Brain microvascular endothelial cell (primary cell): ENCODE data around the gene HMGN3.
A peak's percentile ranks its signal among the peaks of the same experiment; 100 is the strongest.
"Not testable (repeated sequence)": the region's sequence is repeated elsewhere in the genome, so short reads cannot be mapped to it uniquely, and the experiment has no call there.

ENCODE experiments used
- DNase-seq: peaks from one replicate; pipeline ENCODE4 v3.0.0-alpha.2; 2020
- H3K27ac ChIP-seq: fragments of 250-450 bp; sonication (Bioruptor Pico); 2 replicates; pipeline ENCODE4 v1.5.1; 2020; ENCODE audit warnings: mild to moderate bottlenecking, moderate library complexity
- H3K27me3 ChIP-seq: fragments of 250-450 bp; sonication (Bioruptor Pico); replicated peaks from 2 replicates; pipeline ENCODE4 v1.5.1; 2020; ENCODE audit warnings: mild to moderate bottlenecking
- H3K36me3 ChIP-seq: fragments of 250-450 bp; sonication (Bioruptor Pico); replicated peaks from 2 replicates; pipeline ENCODE4 v1.5.1; 2020; ENCODE audit warnings: mild to moderate bottlenecking
- H3K4me3 ChIP-seq: 2 replicates; pipeline ENCODE4 v1.5.1; 2011; ENCODE audit warnings: low read depth, mild to moderate bottlenecking, control low read depth, low read length, moderate library complexity
- CTCF ChIP-seq: IDR thresholded peaks from 2 replicates; pipeline ENCODE4 v1.5.1; 2011; ENCODE audit warnings: low read depth, mild to moderate bottlenecking, moderate library complexity, low read length, control low read depth, inconsistent platforms; ENCODE audit errors: missing control alignments
- in situ Hi-C: cut with HindIII; loops from 2 replicates; pipeline ENCODE4 v1.10.0; 2017; ENCODE audit warnings: low sequenced_read_pairs, low pct_ligation_motif_present

The HMGN3 gene

DNA sequence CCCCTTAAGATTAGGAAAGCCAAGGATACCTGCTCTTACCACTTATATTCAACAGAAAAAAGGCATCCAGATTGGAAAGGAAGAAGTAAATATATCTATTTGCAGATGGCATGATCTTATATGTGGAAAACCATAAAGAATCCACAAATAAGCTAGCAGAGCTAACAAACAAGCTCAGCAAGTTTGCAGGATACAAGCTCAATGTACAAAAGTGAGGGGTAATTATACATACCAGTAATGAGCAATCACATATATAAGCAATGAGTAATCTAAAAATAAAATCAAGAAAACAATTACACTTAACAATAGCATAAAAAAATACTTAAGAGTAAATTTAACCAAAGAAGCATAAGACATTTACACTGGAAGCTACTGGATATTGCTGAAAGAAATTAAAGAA is 31.6 kb upstream of the HMGN3 start:
- Histone ChIP-seq H3K27me3 (no peaks in the 10 kb centered on the region), H3K27ac (no peak overlapping the region), H3K4me3 (no peak overlapping the region), H3K36me3 (no peaks in the 10 kb centered on the region)
- TF ChIP-seq CTCF, result no peak
- in situ Hi-C loops, result no loop called here
- DNase-seq, result no peak

DNA sequence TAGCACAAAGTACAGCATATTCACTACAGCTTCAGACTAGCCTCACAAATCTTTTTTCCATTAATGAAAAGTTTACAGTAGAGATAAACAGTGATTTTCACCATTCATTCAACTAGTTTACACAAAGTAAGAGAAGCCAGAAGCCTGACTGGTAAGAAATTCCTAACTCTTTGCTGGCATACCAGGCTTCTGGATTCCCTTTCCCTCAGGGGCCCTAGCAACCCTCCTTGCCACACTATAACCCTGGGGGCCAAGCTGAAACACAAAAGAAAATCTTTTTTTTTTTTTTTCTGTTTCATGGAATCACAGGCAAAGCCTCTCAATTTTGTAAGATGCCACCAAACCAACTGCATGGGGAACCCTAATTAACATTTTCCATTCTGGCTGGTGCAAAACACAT is 28.9 kb upstream of the HMGN3 start:
- TF ChIP-seq CTCF, result no peak
- in situ Hi-C loops, result no loop called here
- no peak overlapping the region for H3K4me3 ChIP-seq
- H3K27ac ChIP-seq, result no peak overlapping the region
- DNase-seq, result no peak
- no peaks in the 10 kb centered on the region for H3K36me3 ChIP-seq
- H3K27me3 ChIP-seq, result no peaks in the 10 kb centered on the region

GRCh38 chr6:79261666-79262065 is 27.2 kb upstream of the HMGN3 start:
- in situ Hi-C loops, result no loop called here
- Histone ChIP-seq H3K27ac (no peak overlapping the region), H3K27me3 (no peaks in the 10 kb centered on the region), H3K36me3 (no peaks in the 10 kb centered on the region), H3K4me3 (no peak overlapping the region)
- no peak for TF ChIP-seq CTCF
- DNase-seq, result no peak

DNA sequence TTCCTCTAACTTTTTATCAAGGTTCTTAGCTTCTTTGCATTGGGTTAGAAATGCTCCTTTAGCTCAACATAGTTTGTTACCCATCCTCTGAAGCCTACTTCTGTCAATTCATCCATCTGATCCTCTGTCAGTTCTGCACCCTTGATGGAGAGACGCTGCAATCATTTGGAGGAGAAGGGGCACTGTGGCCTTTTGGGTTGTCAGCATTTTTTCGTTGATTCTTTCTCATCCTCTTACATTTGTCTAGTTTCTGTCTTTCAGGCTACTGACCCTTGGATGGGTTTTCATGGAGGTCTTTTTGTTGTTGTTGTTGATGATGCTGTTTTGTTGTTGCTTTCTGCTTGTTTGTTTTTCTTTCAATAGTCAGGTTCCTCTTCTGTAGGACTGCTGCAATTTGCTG is 26.3 kb upstream of the HMGN3 start:
- H3K27me3 ChIP-seq, result no peaks in the 10 kb centered on the region
- no peaks in the 10 kb centered on the region for H3K36me3 ChIP-seq
- TF ChIP-seq CTCF, result no peak
- no peak overlapping the region for H3K4me3 ChIP-seq
- in situ Hi-C loops, result no loop called here
- no peak overlapping the region for H3K27ac ChIP-seq
- DNase-seq, result no peak

GRCh38 chr6:79257381-79258205 is 23.1 kb upstream of the HMGN3 start:
- Histone ChIP-seq H3K36me3 (no peaks in the 10 kb centered on the region), H3K27me3 (no peaks in the 10 kb centered on the region), H3K4me3 (no peak overlapping the region), H3K27ac (peak overlapping the region; percentile 55)
- in situ Hi-C loops, result no loop called here
- peak; percentile 69 for DNase-seq
- TF ChIP-seq CTCF, result no peak

DNA sequence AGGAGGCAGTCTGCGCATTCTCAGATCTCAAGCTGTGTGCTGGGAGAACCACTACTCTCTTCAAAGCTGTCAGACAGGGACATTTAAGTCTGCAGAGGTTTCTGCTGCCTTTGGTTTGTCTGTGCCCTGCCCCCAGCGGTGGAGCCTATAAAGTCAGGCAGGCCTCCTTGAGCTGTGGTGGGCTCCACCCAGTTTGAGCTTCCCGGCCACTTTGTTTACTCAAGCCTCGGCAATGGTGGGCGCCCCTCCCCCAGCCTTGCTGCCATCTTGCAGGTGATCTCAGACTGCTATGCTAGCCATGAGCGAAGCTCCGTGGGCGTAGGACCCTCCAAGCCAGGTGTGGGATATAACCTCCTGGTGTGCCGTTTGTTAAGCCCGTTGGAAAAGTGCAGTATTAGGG is 22.3 kb upstream of the HMGN3 start:
- DNase-seq, in situ Hi-C loops, H3K4me3 ChIP-seq, H3K36me3 ChIP-seq, H3K27ac ChIP-seq, H3K27me3 ChIP-seq: not testable (repeated sequence)

DNA sequence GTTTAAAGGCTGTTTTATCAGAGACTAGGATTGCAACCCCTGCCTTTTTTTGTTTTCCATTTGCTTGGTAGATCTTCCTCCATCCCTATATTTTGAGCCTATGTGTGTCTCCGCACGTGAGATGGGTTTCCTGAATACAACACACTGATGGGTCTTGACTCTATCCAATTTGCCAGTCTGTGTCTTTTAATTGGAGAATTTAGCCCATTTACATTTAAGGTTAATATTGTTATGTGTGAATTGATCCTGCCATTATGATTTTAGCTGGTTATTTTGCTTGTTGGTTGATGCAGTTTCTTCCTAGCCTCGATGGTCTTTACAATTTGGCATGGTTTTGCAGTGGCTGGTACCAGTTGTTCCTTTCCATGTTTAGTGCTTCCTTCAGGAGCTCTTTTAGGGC is 20.6 kb upstream of the HMGN3 start:
- DNase-seq, in situ Hi-C loops, H3K27ac ChIP-seq, H3K27me3 ChIP-seq, H3K36me3 ChIP-seq, H3K4me3 ChIP-seq: not testable (repeated sequence)
